Muscle of arm (tissue), 12 donors: ENCODE data around the gene CYP4Z1. TPM values are rescaled to one million over a fixed set of nuclear protein-coding genes. Genes with fewer than 3 reads are reported as not detected.
"Not testable (repeated sequence)": the region's sequence is repeated elsewhere in the genome, so short reads cannot be mapped to it uniquely, and the experiment has no call there.

Experiments used
- DNase-seq: peaks from one replicate; pipeline ENCODE4 v3.0.0-alpha.2; 2013
- polyA plus RNA-seq, 12 donors: library from polyadenylated mRNA; unstranded; fragments of 120-200 nt; gene quantifications; one replicate each; pipeline ENCODE4 v1.2.1, GENCODE V29; 2013; ENCODE audit not compliant: insufficient read length in 12 of 12

The CYP4Z1 gene
- polyA plus RNA-seq, 12 donors, result 0.11 to 0.70 (median 0.45) TPM; not detected in 5

- DNase-seq, result no peak
Observed at GRCh38 chr1:47128221-47128620, 61.2 kb downstream of the CYP4Z1 start.

GRCh38 chr1:47128854-47129253 is 61.8 kb downstream of the CYP4Z1 start:
- not testable (repeated sequence) for DNase-seq

DNA sequence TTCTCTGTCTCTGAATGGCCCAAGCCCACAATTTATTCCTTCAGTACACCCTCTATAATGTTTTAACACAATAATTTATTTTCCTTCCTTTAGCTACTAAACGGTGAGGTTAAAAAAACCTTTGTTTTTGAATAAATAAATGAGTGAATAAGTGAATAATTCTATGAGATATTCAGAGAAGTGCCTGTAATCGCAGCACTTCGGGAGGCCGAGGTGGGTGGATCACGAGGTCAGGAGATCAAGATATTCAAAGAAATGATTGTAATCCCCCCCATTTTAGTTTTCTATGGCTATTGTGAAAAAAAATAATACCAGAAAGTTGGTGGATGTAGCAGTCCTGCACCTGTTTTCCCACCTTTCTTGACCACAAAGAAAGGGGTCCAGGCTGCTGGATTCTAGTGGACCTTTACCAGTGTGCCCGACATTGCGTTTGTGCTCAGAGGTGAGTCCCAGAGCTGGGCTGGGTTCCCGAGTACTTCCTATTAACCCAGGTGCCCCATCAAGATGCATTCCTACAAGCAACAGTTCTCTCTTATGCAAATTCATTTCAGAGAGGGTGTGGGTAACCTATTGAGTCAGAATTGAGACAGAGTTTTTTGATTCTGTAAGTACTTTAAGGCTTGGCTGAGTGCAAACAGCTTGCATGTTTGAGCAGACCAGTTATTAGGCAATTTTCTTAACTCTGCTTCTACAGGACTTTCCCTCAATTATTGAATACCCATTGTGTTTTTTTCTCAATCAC is 62.6 kb downstream of the CYP4Z1 start:
- DNase-seq, result not testable (repeated sequence)

DNA sequence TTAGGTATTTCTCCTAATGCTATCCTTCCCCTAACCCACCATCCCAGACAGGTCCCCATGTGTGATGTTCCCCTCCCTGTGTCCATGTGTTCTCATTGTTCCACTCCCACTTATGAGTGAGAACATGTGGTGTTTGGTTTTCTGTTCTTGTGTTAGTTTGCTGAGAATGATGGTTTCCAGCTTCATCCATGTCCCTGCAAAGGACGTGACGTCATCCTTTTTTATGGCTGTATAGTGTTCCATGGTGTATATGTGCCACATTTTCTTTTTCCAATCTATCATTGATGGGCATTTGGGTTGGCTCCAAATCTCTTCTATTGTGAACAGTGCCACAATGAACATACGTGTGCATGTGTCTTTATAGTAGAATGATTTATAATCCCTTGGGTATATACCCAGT is 65.6 kb downstream of the CYP4Z1 start:
- DNase-seq, result not testable (repeated sequence)

GRCh38 chr1:47137198-47137597 is 70.2 kb downstream of the CYP4Z1 start, which contains the start of gene CYP4A22:
CYP4A22 (plus strand) TSS chr1:47137441; CDS start chr1:47137486, 45 bp downstream.
- DNase-seq, result no peak

DNA sequence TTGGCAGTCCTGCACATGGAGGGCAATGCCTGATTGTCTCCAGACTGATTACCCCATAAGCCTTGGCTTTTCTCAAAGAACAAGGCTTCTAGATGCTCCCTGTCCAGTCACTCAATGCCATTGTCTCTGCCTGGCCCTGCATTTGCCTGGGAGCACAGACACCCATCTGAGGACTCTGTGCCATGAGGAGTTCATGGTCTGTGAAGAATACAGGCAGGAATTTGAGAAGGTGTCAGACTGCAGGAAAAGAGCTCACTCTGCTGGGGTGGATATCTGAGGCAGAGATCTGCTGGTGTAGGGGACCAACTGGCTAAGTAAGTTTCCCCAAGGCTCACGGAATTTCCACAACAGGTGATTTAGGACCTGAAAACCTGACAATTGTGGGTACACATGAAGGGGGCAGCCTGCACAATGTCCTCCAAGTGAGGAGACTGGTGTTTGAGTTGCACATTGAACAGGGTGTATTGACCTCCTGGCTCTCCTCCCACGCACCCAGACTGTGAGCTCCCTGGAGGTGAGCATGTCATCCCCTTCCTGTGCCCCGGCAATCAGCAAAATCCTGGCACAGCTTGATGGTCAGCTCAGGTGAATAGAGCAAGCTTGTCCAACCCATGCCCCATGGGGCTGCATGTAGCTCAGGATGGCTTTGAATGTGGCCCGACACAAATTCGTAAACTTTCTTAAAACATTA is 71.0 kb downstream of the CYP4Z1 start:
- no peak for DNase-seq

DNA sequence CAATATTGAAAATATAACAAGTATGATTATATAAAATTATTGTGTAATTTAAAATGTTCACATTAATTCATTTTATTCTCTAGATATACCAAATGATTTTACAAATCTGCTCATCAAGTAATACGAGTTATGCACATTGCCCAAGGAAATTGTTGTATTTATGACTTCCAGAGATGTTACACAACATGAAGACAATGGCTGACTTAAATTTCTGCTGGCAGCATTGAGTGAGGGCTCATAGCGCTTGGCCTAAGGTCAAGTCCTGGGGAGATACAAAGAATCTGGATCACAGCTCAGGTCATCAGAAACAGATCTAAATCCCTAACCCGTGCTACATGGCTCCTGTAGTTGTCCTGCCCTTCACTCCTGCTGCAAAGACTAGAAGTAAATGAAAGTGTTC is 73.3 kb downstream of the CYP4Z1 start:
- DNase-seq, result not testable (repeated sequence)

- DNase-seq, result not testable (repeated sequence)
Observed at GRCh38 chr1:47143654-47144053, 76.6 kb downstream of the CYP4Z1 start.

- not testable (repeated sequence) for DNase-seq
Observed at GRCh38 chr1:47146495-47146894, 79.5 kb downstream of the CYP4Z1 start.

- DNase-seq, result no peak
Observed at GRCh38 chr1:47147047-47147785, 80.2 kb downstream of the CYP4Z1 start.

- DNase-seq, result not testable (repeated sequence)
Observed at GRCh38 chr1:47149162-47149561, 82.1 kb downstream of the CYP4Z1 start.

- DNase-seq, result not testable (repeated sequence)
Observed at GRCh38 chr1:47156457-47156856, 89.4 kb downstream of the CYP4Z1 start.

DNA sequence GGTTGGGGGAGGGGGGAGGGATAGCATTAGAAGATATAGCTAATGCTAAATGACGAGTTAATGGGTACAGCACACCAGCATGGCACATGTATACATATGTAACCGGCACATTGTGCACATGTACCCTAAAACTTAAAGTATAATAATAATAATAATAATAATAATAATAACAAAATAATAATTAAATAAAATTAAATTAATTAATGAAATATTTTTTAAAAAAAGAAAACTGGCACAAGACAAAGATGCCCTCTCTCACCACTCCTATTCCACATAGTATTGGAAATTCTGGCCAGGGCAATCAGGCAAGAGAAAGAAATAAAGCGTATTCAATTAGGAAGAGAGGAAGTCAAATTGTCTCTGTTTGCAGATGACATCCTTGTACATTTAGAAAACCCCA is 90.9 kb downstream of the CYP4Z1 start:
- not testable (repeated sequence) for DNase-seq

- DNase-seq, result no peak
Observed at GRCh38 chr1:47160716-47161115, 93.7 kb downstream of the CYP4Z1 start.

GRCh38 chr1:47161298-47162040 is 94.4 kb downstream of the CYP4Z1 start:
- DNase-seq, result no peak

GRCh38 chr1:47164552-47164951 is 97.5 kb downstream of the CYP4Z1 start:
- DNase-seq, result no peak

Other genes starting within 250 kb of the CYP4Z1 start
- gene CYP4A11, start 125.8 kb upstream of the CYP4Z1 start, polyA plus RNA-seq, result 1 to 10 TPM in 1 of 12 donors, under 1 TPM in 7, not detected in 4; 0.05 to 2.9 (median 0.29) TPM
- gene CYP4X1, start 43.6 kb upstream of the CYP4Z1 start, polyA plus RNA-seq, result 1 to 10 TPM in 10 of 12 donors, not detected in 2; 3.0 to 5.3 (median 3.8) TPM
- under 1 TPM in 2 of 12 donors, not detected in 10; 0.12 to 0.29 TPM for gene CYP4A22, start 70.2 kb downstream of the CYP4Z1 start, polyA plus RNA-seq
- under 1 TPM in 6 of 12 donors, not detected in 6; 0.27 to 0.54 (median 0.37) TPM for gene PDZK1IP1, start 122.8 kb downstream of the CYP4Z1 start, polyA plus RNA-seq
- 1 to 10 TPM in 11 of 12 donors, not detected in 1; 2.2 to 4.8 (median 3.6) TPM for gene TAL1, start 165.0 kb downstream of the CYP4Z1 start, polyA plus RNA-seq
- gene STIL, start 246.9 kb downstream of the CYP4Z1 start, polyA plus RNA-seq, result 1 to 10 TPM in 11 of 12 donors, not detected in 1; 2.8 to 7.5 (median 5.4) TPM